IMR-90 (cell line): ENCODE measurements around the gene UBE2M. TPM values are rescaled to one million over a fixed set of nuclear protein-coding genes. Genes with fewer than 3 reads are reported as not detected.

Experiments used
- ATAC-seq: fragments of 200-7000 bp; cut with Tn5 transposase; 2 replicates; pipeline ENCODE4 v1.9.1; 2020; ENCODE audit warnings: low read depth, mild to moderate bottlenecking, moderate library complexity
- BruUV-seq: library from RNA; stranded (reverse); fragments of 400-500 nt; replicated peaks from 2 replicates; lab custom pipeline; 2021; lab: Mats Ljungman, UMichigan
- CTCF ChIA-PET: fragments of 300-600 bp; formaldehyde crosslinking; extraction: SDS; loops from one replicate; lab custom pipeline; 2021; ENCODE audit warnings: antibody characterized with exemption; lab: Yijun Ruan, JAX
- POLR2A ChIA-PET: fragments of 300-600 bp; sonication (Branson Sonifier 250); formaldehyde crosslinking; loops from one replicate; lab custom pipeline; 2022; ENCODE audit warnings: antibody characterized with exemption; ENCODE audit not compliant: unreplicated experiment; lab: Charles Lee
- DNase-seq: peaks from one replicate; pipeline ENCODE4 v3.0.0; 2013
- H2AFZ ChIP-seq: replicated peaks from 2 replicates; pipeline ENCODE3; 2013; ENCODE audit warnings: low read length, mild to moderate bottlenecking; ENCODE audit not compliant: poor library complexity
- H2AK5ac ChIP-seq: 2 replicates; pipeline ENCODE4 v1.6.1; 2013; ENCODE audit warnings: low read depth, low read length, inconsistent platforms
- H2AK9ac ChIP-seq: replicated peaks from 2 replicates; pipeline ENCODE3; 2013; ENCODE audit warnings: mild to moderate bottlenecking, low read depth, low read length, moderate library complexity; ENCODE audit not compliant: poor library complexity
- H2BK120ac ChIP-seq: 2 replicates; pipeline ENCODE4 v1.6.1; 2013; ENCODE audit warnings: low read depth, low read length, inconsistent platforms
- H2BK15ac ChIP-seq: 3 replicates; pipeline ENCODE4 v1.6.1; 2013; ENCODE audit warnings: low read depth, low read length, inconsistent platforms
- H2BK20ac ChIP-seq: 2 replicates; pipeline ENCODE4 v1.6.1; 2013; ENCODE audit warnings: low read depth, mild to moderate bottlenecking, inconsistent platforms, low read length, moderate library complexity
- H2BK5ac ChIP-seq: 2 replicates; pipeline ENCODE4 v1.6.1; 2013; ENCODE audit warnings: mild to moderate bottlenecking, low read depth, low read length, inconsistent platforms; ENCODE audit not compliant: poor library complexity, severe bottlenecking
- H3K14ac ChIP-seq: replicated peaks from 2 replicates; pipeline ENCODE4 v1.6.1; 2013; ENCODE audit warnings: low read depth, low read length, inconsistent platforms
- H3K18ac ChIP-seq: 2 replicates; pipeline ENCODE4 v1.6.1; 2013; ENCODE audit warnings: low read depth, low read length, control low read depth
- H3K23ac ChIP-seq: 2 replicates; pipeline ENCODE4 v1.6.1; 2013; ENCODE audit warnings: low read depth, low read length, inconsistent platforms
- H3K27ac ChIP-seq: 2 replicates; pipeline ENCODE4 v1.5.1; 2013; ENCODE audit warnings: mild to moderate bottlenecking, control low read depth, low read length; ENCODE audit not compliant: insufficient read depth
- H3K27me3 ChIP-seq: 2 replicates; pipeline ENCODE4 v1.6.1; 2013; ENCODE audit warnings: low read length; ENCODE audit not compliant: control insufficient read depth, insufficient read depth
- H3K36me3 ChIP-seq: 2 replicates; pipeline ENCODE4 v1.6.1; 2013; ENCODE audit warnings: low read length, mixed read lengths; ENCODE audit not compliant: control insufficient read depth, insufficient read depth
- H3K4ac ChIP-seq: 2 replicates; pipeline ENCODE4 v1.6.1; 2013; ENCODE audit warnings: low read depth, low read length, inconsistent platforms
- H3K4me1 ChIP-seq: 2 replicates; pipeline ENCODE4 v1.6.1; 2013; ENCODE audit warnings: low read length, mixed read lengths; ENCODE audit not compliant: control insufficient read depth, insufficient read depth
- H3K4me2 ChIP-seq: 2 replicates; pipeline ENCODE4 v1.6.1; 2013; ENCODE audit warnings: low read depth, mild to moderate bottlenecking, control low read depth, low read length, moderate library complexity
- H3K4me3 ChIP-seq: 2 replicates; pipeline ENCODE4 v1.5.1; 2013; ENCODE audit warnings: low read depth, mild to moderate bottlenecking, control low read depth, low read length, moderate library complexity; ENCODE audit not compliant: insufficient read depth
- H3K56ac ChIP-seq: 2 replicates; pipeline ENCODE4 v1.6.1; 2013; ENCODE audit warnings: low read length, inconsistent platforms; ENCODE audit not compliant: insufficient read depth; ENCODE audit errors: extremely low read depth
- H3K79me1 ChIP-seq, 2 experiments: 2 replicates each; pipeline ENCODE4 v1.6.1; 2013; ENCODE audit warnings: low read length in 2 of 2, inconsistent platforms in 1 of 2, low read depth in 1 of 2
- H3K9ac ChIP-seq: 2 replicates; pipeline ENCODE4 v1.6.1; 2013; ENCODE audit warnings: low read depth, low read length, control low read depth
- H3K9me1 ChIP-seq: 2 replicates; pipeline ENCODE4 v1.6.1; 2013; ENCODE audit warnings: low read length, inconsistent platforms; ENCODE audit not compliant: insufficient read depth
- H3K9me3 ChIP-seq: 2 replicates; pipeline ENCODE4 v1.6.1; 2013; ENCODE audit warnings: low read length; ENCODE audit not compliant: control insufficient read depth, insufficient read depth
- H4K20me1 ChIP-seq: 2 replicates; pipeline ENCODE4 v1.6.1; 2013; ENCODE audit warnings: low read length, inconsistent platforms; ENCODE audit not compliant: insufficient read depth
- H4K5ac ChIP-seq: 2 replicates; pipeline ENCODE4 v1.6.1; 2013; ENCODE audit warnings: mild to moderate bottlenecking, low read depth, low read length, control low read depth
- H4K8ac ChIP-seq, 2 experiments: 2 replicates each; pipeline ENCODE4 v1.6.1; 2013; ENCODE audit warnings: low read depth in 2 of 2, low read length in 2 of 2, control low read depth in 1 of 2, inconsistent platforms in 1 of 2
- H4K91ac ChIP-seq: 2 replicates; pipeline ENCODE4 v1.6.1; 2013; ENCODE audit warnings: low read depth, low read length, inconsistent platforms; ENCODE audit not compliant: insufficient read depth
- BHLHE40 ChIP-seq: fragments of 150-350 bp; IDR thresholded peaks from 2 replicates; pipeline ENCODE4 v1.6.1; 2016; ENCODE audit warnings: mild to moderate bottlenecking, low read depth, low read length
- CEBPB ChIP-seq: IDR thresholded peaks from 2 replicates; pipeline ENCODE4 v1.6.1; 2012; ENCODE audit warnings: low read depth, low read length, improper control_type of control experiment
- CHD1 ChIP-seq: IDR thresholded peaks from 2 replicates; pipeline ENCODE4 v1.6.1; 2012; ENCODE audit warnings: low read depth, low read length, improper control_type of control experiment
- CTCF ChIP-seq: conservative IDR thresholded peaks from 2 replicates; pipeline ENCODE4 v1.5.1; 2012; ENCODE audit warnings: mild to moderate bottlenecking, low read depth, low read length, improper control_type of control experiment
- FOS ChIP-seq: fragments of 150-350 bp; IDR thresholded peaks from 2 replicates; pipeline ENCODE4 v1.6.1; 2016; ENCODE audit warnings: low read depth, low read length
- MAFK ChIP-seq: IDR thresholded peaks from 2 replicates; pipeline ENCODE4 v1.6.1; 2012; ENCODE audit warnings: low read depth, low read length, improper control_type of control experiment
- MAZ ChIP-seq: IDR thresholded peaks from 2 replicates; pipeline ENCODE4 v1.6.1; 2012; ENCODE audit warnings: low read depth, mild to moderate bottlenecking, low read length, improper control_type of control experiment, moderate library complexity, borderline replicate concordance
- MXI1 ChIP-seq: IDR thresholded peaks from 2 replicates; pipeline ENCODE4 v1.6.1; 2012; ENCODE audit warnings: low read depth, mild to moderate bottlenecking, low read length, moderate library complexity, borderline replicate concordance
- NFE2L2 ChIP-seq: fragments of 150-350 bp; IDR thresholded peaks from 2 replicates; pipeline ENCODE4 v1.6.1; 2016; ENCODE audit warnings: low read depth, mild to moderate bottlenecking, low read length
- POLR2A ChIP-seq: IDR thresholded peaks from 2 replicates; pipeline ENCODE4 v1.6.1; 2012; ENCODE audit warnings: mild to moderate bottlenecking, low read depth, low read length
- RAD21 ChIP-seq: IDR thresholded peaks from 2 replicates; pipeline ENCODE4 v1.6.1; 2012; ENCODE audit warnings: low read length, improper control_type of control experiment
- RCOR1 ChIP-seq: IDR thresholded peaks from 2 replicates; pipeline ENCODE4 v1.6.1; 2012; ENCODE audit warnings: mild to moderate bottlenecking, low read length, improper control_type of control experiment; ENCODE audit not compliant: insufficient replicate concordance
- RFX5 ChIP-seq: IDR thresholded peaks from 2 replicates; pipeline ENCODE4 v1.8.0; 2012; ENCODE audit warnings: low read depth, mild to moderate bottlenecking, low read length, moderate library complexity
- SMC3 ChIP-seq: fragments of 150-350 bp; IDR thresholded peaks from 2 replicates; pipeline ENCODE4 v1.6.1; 2016; ENCODE audit warnings: low read depth, mild to moderate bottlenecking, antibody characterized with exemption, low read length, moderate library complexity
- USF2 ChIP-seq: fragments of 150-350 bp; IDR thresholded peaks from 2 replicates; pipeline ENCODE4 v1.6.1; 2017; ENCODE audit warnings: mild to moderate bottlenecking, antibody characterized with exemption, low read length, low read depth
- WGBS, 2 experiments: methylation state at CpG; one replicate each; pipeline versions ENCODE4 v1.1.5 to v1.1.7; 2013; ENCODE audit warnings: missing lambda C conversion rate in 2 of 2; ENCODE audit not compliant: insufficient read length in 1 of 2; ENCODE audit errors: extremely low coverage in 2 of 2; 5-methylcytosine and 5-hydroxymethylcytosine counted together
- dilution Hi-C: fragments of 300-500 bp; cut with HindIII; formaldehyde crosslinking; loops from one replicate; pipeline ENCODE4 v1.14.3; 2018; ENCODE audit warnings: low sequenced_read_pairs; ENCODE audit not compliant: unreplicated experiment
- in situ Hi-C: fragments of 300-500 bp; cut with MboI; formaldehyde crosslinking; loops from 3 replicates; pipeline ENCODE4 v1.14.3; 2019; ENCODE audit warnings: low sequenced_read_pairs, inconsistent platforms, mixed read lengths
- intact Hi-C: fragments of 100-400 bp; cut with micrococcal nuclease; formaldehyde crosslinking; loops from 2 replicates; pipeline ENCODE4 v1.10.0; 2022
- polyA plus RNA-seq, 3 experiments: library from polyadenylated mRNA; depleted of rRNA; stranded (reverse); fragments of >200 nt; gene quantifications; 2 replicates each; pipeline ENCODE4 v1.2.3, GENCODE V29; 2012; ENCODE audit warnings: low replicate concordance in 1 of 3
- total RNA-seq: library from RNA; depleted of rRNA; stranded (reverse); fragments of >200 nt; gene quantifications from 2 replicates; pipeline ENCODE4 v1.2.3, GENCODE V29; 2012

The UBE2M gene
- total and polyA plus RNA-seq, 2 of the 4 experiments (the other 2 are of a cell fraction): 55.9 to 66.6 TPM

DNA sequence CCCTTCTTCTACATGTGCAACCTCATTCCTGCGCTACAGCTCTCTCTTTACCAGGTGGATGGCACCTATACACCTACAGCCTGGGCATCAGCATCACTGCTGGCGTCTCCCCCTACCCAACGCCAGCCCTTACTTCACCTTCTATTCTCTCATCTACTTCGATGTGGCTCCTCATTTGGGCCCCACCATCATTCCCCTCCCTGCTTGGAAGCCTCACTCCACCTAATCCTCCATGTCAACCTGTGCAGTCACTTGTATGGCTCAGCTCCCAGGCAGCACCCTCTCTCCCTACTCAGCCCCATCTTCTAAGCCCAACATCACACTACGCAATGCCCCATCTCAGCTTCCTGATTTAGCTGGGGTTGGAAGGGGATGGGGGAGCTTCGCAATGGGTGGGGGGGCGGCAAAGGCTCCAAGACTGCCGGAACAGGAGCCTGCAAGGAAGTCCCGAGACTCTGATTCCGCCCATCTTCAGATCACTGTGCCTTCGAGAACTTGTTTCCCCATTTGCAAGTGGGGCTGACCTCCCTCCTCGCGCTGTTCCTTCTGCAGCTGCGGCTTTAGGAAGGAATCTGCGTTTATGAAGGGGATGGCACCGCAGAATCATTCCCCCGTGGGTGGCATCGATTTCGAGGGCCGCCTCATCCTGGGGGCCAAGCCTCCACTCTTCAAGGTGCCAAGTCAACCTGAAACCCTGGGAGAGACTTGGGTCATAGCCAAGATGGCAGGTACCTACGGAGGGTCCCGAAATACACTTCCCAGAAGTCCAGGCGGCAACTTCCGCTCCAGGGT is 13.8 kb upstream of the UBE2M start:
- Histone ChIP-seq H2AFZ (peak overlapping the region; percentile 99), H2BK15ac (no peak overlapping the region), H2BK120ac (no peak overlapping the region), H2AK9ac (peak overlapping the region; percentile 98), H3K4me2 (peak overlapping the region; percentile 87), H3K4ac (peak overlapping the region; percentile 50), H2BK5ac (peak overlapping the region; percentile 8), H2BK20ac (no peak overlapping the region), H4K20me1 (0 out of 2 replicates have a peak, but pooled peaks cover 4% of the 10 kb centered on the region), H4K8ac (peak overlapping the region; percentile 36 to 99), H4K91ac (peak overlapping the region; percentile 61), H2AK5ac (peak overlapping the region; percentile 71), H3K9ac (peak overlapping the region; percentile 11), H3K36me3 (peaks cover 13% of the 10 kb centered on the region; the same call in 1 of the 2 replicates), H3K56ac (no peak overlapping the region), H4K5ac (peak overlapping the region; percentile 27), H3K23ac (0 out of 2 replicates have a peak overlapping the region, but pooled peaks have one; percentile 9), H3K4me1 (peaks cover 2% of the 10 kb centered on the region; the same call in 1 of the 2 replicates), H3K27me3 (no peaks in the 10 kb centered on the region), H3K9me3 (no peaks in the 10 kb centered on the region), H3K9me1 (peaks cover 9% of the 10 kb centered on the region), H3K14ac (peak overlapping the region; percentile 77), H3K18ac (no peak overlapping the region), H3K27ac (peak overlapping the region; percentile 2; the same call in 1 of the 2 replicates), H3K79me1 (peaks cover 9 to 38% of the 10 kb centered on the region in 2 experiments; a peak in 3 of 4 replicates), H3K4me3 (peak overlapping the region; percentile 54)
- no peak for ATAC-seq
- no peak for DNase-seq
- ChIA-PET CTCF (no interaction called here), POLR2A (no interaction called here)
- dilution Hi-C loops: no loop called here
- intact Hi-C loops: loop anchor here (1.0 to 2.0 kb wide), 2 partner anchors 13 to 53 kb away; partner anchors contain the start of gene ZBTB45
- 32% methylated on average over 12 of the region's 24 CpGs; no CpG with 5 or more reads in 1 of the 2 experiments for WGBS, 2 experiments
- no TSS peak for BruUV-seq
- in situ Hi-C loops: no loop called here
- TF ChIP-seq USF2 (no peak), MAZ (no peak), CTCF (no peak), MXI1 (no peak), FOS (no peak), CHD1 (no peak), POLR2A (no peak), RAD21 (no peak), RCOR1 (no peak), SMC3 (no peak), CEBPB (no peak), RFX5 (no peak), MAFK (no peak), NFE2L2 (no peak), BHLHE40 (no peak)
